ENCODE results near the gene MACF1.

Gene MACF1

GRCh38 chr1:39368045-39368444 is 163.6 kb downstream of the MACF1 start:
- no peak for DNase-seq

- no peak for DNase-seq
These were observed 165.1 kb downstream of the MACF1 start for GRCh38 chr1:39369565-39369964.

- DNase-seq: no peak
These were observed 166.1 kb downstream of the MACF1 start for GRCh38 chr1:39370602-39371001.

GRCh38 chr1:39372105-39372504 is 167.6 kb downstream of the MACF1 start:
- no peak for DNase-seq

- DNase-seq: no peak
These were observed 172.2 kb downstream of the MACF1 start for GRCh38 chr1:39376656-39377055.

GRCh38 chr1:39378377-39378776 is 173.9 kb downstream of the MACF1 start:
- peak; percentile 64 for DNase-seq

- no peak for DNase-seq
These were observed 174.7 kb downstream of the MACF1 start for GRCh38 chr1:39379187-39379586.

DNA sequence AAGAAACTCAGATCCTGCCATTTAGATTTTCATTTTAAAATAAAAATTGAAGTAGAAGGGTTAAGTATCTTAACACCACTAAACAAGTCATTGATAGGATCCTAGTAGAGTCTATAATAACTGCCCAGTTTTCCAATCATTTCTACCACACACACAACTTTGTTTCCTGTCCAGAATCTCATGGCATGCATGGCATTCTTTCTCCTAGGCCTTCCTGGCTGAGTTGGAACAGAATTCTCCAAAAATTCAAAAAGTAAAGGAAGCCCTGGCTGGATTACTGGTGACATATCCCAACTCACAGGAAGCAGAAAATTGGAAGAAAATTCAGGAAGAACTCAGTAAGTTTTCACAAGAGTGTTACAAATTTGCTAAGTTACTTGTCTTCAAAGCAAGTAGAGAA is 175.5 kb downstream of the MACF1 start:
- no peak for DNase-seq

DNA sequence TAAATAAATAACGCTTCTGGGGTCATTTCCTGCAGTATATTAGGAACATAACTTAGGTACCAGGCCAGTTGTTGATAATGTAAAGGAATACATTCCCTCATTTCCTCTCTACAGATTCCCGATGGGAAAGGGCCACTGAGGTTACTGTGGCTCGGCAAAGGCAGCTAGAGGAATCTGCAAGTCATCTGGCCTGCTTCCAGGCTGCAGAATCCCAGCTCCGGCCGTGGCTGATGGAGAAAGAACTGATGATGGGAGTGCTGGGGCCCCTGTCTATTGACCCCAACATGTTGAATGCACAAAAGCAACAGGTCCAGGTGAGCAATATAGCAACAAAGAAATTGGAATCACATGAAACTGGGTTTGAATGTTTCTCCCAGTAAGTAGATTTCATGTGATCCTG is 177.3 kb downstream of the MACF1 start:
- no peak for DNase-seq

- DNase-seq: no peak
These were observed 179.8 kb downstream of the MACF1 start for GRCh38 chr1:39384305-39384704.

DNA sequence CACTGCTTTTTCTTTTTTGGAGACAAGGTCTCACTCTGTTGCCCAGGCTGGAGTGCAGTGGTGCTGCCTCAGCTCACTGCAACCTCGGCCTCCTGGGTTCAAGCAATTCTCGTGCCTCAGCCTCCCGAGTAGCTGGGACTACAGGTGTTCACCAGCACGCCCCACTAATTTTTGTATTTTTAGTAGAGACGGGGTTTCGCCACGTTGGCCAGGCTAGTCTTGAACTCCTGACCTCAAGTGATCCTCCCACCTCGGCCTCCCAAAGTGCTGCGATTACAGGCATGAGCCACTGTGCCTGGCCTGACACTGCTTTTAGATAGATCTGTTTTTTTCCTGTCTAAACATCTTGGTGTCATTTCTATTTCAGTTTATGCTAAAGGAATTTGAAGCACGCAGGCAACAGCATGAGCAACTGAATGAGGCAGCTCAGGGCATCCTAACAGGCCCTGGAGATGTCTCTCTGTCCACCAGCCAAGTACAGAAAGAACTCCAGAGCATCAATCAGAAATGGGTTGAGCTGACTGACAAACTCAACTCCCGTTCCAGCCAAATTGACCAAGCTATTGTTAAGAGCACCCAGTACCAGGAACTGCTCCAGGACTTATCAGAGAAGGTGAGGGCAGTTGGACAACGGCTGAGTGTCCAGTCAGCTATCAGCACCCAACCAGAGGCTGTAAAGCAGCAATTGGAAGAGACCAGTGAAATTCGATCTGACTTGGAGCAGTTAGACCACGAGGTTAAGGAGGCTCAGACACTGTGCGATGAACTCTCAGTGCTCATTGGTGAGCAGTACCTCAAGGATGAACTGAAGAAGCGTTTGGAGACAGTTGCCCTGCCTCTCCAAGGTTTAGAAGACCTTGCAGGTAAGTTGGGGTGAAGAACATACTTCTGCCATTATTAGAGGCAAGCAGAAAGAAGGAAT is 180.8 kb downstream of the MACF1 start:
- no peak for DNase-seq

DNA sequence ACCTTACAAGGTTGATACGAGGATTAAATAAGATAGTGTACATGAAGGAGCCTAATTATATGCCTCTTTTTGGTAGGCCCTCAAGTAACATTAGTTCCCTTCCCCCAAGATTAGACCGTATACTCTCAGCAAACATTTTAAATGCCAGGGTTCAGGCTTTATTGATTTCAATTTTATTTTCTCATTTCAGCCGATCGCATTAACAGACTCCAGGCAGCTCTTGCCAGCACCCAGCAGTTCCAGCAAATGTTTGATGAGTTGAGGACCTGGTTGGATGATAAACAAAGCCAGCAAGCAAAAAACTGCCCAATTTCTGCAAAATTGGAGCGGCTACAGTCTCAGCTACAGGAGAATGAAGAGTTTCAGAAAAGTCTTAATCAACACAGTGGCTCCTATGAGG is 182.5 kb downstream of the MACF1 start:
- DNase-seq: no peak

GRCh38 chr1:39387452-39387851 is 183.0 kb downstream of the MACF1 start:
- peak; percentile 90 for DNase-seq

DNA sequence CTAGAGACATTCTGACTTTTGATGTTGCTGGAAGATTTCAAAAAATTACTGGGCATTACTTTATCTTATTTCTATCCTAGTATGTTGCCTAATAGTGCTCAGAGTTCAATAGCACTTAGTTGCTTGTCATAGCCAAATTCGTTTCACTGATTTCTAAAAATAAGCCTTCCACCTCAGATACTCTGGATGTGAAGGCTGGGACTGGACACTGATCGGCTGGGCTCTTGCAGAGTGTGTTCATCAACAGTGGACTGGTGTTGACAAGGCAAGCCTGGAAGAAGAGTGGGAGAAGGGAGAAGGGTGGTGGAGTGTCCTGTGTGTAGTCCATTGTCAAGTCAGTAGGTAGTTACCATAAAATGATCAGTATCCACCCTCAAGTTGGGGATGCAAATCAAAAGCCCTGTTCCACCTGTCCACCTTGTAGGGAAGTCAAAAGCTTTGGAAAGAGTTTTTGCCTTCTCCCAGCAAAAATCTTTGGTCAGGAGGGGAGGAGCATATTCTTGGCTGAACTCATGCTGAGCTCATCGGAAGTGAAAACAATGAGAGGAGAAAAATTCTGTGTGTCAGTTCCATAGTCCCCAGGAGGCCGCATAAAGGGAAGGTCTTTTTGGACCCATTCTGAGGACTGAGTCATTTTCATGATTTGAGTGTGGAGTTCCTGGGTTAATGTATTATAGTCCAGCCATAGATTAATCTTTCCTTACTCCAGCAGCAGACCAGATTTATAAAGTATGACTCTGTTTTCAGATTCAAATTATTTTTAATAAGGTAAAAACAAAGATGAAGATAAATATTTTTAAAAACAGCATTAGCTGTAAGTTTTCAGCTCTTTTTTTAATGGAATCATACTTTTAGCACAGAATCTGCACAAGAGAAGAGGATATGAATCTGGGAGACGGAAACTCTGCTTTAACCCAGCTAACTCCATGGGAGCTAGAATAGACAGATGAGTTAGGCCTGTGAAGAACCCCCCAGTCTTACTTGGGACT is 187.5 kb downstream of the MACF1 start:
- no peak for DNase-seq

DNA sequence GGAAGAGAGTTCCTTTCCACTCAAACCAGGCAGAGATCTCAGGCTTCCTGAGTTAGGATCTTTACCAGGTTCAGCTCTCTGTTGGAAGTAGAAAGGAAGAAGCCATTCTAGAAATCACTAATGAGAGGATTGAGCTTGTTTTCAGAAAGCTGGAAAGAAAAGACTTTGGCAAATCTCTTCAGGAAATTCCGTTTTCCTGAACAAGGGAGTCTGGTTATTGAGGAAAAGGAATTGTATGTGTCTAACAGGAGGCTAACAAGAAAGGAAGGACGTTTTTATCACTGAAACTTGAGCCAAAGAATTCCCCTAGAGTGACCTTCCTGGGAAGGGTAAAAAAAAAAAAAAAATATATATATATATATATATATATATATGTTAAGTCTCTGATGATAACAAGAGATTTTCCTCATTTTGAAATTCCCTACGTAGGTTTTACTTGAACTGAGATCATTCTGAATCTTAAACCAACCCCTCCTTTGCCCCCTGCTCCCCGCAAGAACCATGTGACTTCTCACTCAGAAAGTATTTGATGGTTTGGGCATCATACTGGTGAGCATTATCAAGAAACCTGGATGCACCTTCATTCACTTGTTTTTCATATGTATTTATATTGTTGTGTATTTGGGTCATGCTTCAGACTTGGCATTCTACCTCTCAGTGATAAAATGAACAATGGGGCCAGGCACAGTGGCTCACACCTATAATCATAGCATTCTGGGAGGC is 188.5 kb downstream of the MACF1 start:
- DNase-seq: no peak

GRCh38 chr1:39393645-39394044 is 189.2 kb downstream of the MACF1 start:
- DNase-seq: no peak

GRCh38 chr1:39394059-39394458 is 189.6 kb downstream of the MACF1 start:
- DNase-seq: no peak

DNA sequence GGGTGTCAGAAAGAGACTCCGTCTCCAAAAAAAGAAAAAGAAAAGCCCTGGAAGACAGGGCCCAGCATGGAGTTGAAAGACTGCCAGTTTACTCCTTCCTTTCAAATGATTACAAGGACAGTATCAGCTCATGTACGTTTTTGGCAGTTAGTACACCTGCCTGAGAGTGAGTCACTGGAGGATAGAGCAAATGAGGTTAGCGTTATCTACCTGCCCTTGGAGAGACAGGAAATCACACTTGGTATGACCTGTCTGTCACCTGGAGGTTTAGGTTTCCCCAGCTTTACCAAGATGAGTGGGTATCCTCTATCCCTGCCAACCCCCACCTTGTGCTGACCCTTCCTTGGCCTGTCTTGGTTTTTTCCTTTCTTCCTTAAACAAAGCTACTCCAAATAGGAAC is 190.1 kb downstream of the MACF1 start:
- no peak for DNase-seq

GRCh38 chr1:39395357-39395831 is 190.9 kb downstream of the MACF1 start:
- DNase-seq: no peak

DNA sequence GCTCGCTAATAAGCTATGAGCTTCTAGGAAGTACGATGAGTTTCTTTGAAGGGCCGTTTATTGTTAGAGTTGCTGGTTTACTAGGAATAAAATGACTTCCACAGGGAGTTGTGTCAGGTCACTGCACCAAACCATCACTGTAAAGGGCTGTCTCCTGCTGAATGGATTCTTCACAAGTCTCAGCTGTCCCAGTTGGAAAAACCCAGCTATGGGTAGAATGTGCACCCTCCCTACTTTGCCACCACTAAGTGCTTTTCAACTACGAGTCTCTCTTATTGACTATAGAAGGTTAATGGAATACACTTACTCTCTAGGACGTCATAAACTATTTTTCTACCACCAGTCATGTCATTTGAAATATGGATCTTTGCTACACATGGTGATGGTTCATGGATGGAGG is 192.2 kb downstream of the MACF1 start:
- no peak for DNase-seq

DNA sequence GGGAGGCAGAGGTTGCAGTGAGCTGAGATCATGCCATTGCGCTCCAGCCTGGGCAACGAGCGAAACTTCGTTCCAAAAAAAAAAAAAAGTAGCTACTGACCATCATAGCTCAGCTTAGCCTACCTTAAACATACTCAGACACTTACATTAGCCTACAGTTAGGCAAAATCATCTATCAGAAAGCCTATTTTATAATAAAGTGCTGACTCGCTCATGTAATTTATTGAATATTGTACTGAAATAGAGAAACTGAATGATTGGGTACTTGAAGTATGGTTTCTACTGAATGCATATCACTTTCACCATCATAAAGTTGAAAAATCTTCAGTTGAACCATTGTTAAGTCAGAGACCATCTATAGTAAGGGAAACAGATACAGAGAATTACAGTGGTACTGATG is 193.0 kb downstream of the MACF1 start:
- no peak for DNase-seq

GRCh38 chr1:39398278-39399021 is 194.0 kb downstream of the MACF1 start:
- peak; percentile 97 for DNase-seq

All from islet precursor cell (in vitro differentiated cells).